ENCODE data around the gene BMP7.

- TF ChIP-seq, protein P1, sequence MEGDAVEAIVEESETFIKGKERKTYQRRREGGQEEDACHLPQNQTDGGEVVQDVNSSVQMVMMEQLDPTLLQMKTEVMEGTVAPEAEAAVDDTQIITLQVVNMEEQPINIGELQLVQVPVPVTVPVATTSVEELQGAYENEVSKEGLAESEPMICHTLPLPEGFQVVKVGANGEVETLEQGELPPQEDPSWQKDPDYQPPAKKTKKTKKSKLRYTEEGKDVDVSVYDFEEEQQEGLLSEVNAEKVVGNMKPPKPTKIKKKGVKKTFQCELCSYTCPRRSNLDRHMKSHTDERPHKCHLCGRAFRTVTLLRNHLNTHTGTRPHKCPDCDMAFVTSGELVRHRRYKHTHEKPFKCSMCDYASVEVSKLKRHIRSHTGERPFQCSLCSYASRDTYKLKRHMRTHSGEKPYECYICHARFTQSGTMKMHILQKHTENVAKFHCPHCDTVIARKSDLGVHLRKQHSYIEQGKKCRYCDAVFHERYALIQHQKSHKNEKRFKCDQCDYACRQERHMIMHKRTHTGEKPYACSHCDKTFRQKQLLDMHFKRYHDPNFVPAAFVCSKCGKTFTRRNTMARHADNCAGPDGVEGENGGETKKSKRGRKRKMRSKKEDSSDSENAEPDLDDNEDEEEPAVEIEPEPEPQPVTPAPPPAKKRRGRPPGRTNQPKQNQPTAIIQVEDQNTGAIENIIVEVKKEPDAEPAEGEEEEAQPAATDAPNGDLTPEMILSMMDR (IDR thresholded peaks at IDR 0.05) = no peak
- no peak for TF ChIP-seq POLR2A (IDR thresholded peaks at IDR 0.05)
Measured at GRCh38 chr20:57256908-57257307, 9.5 kb downstream of the BMP7 start.

Data from adrenal gland (tissue), 5 donors.